GM12891 (cell line): ENCODE results near the gene STARD5.
"Not testable (repeated sequence)": the region's sequence is repeated elsewhere in the genome, so short reads cannot be mapped to it uniquely, and the experiment has no call there.

Experiments used
- DNase-seq: peaks from one replicate; pipeline ENCODE4 v3.0.0; 2011; ENCODE audit warnings: low spot score; ENCODE audit not compliant: insufficient read length
- FAIRE-seq: peaks from 2 replicates; lab custom pipeline; 2011; peaks lifted over from hg19 to GRCh38; lab: Jason Lieb, UNC
- PAX5 ChIP-seq: IDR thresholded peaks from 2 replicates; pipeline ENCODE4 v1.6.1; 2011; ENCODE audit warnings: low read length, moderate library complexity, mild to moderate bottlenecking; ENCODE audit not compliant: insufficient read depth, severe bottlenecking
- POLR2A ChIP-seq: IDR thresholded peaks from 2 replicates; pipeline ENCODE4 v1.6.1; 2011; ENCODE audit warnings: low read depth, low read length, control low read depth
- POLR2AphosphoS5 ChIP-seq: IDR thresholded peaks from 2 replicates; pipeline ENCODE4 v1.6.1; 2011; ENCODE audit warnings: low read depth, low read length, control low read depth
- POU2F2 ChIP-seq: IDR thresholded peaks from 2 replicates; pipeline ENCODE4 v1.6.1; 2011; ENCODE audit warnings: low read depth, mild to moderate bottlenecking, control low read depth, low read length, moderate library complexity
- SPI1 ChIP-seq: IDR thresholded peaks from 2 replicates; pipeline ENCODE4 v1.6.1; 2011; ENCODE audit warnings: low read depth, low read length, control low read depth
- TAF1 ChIP-seq: IDR thresholded peaks from 2 replicates; pipeline ENCODE4 v1.6.1; 2011; ENCODE audit warnings: low read depth, low read length, control low read depth

The STARD5 gene

GRCh38 chr15:81338170-81339007 lies 14.4 kb upstream of the STARD5 start:
- DNase-seq (no peak), FAIRE-seq (no peak)
- no peak for TF ChIP-seq POLR2A
- no peak for TF ChIP-seq POLR2AphosphoS5
- no peak for TF ChIP-seq POU2F2
- no peak for TF ChIP-seq SPI1
- no peak for TF ChIP-seq TAF1
- TF ChIP-seq PAX5, result no peak

DNA sequence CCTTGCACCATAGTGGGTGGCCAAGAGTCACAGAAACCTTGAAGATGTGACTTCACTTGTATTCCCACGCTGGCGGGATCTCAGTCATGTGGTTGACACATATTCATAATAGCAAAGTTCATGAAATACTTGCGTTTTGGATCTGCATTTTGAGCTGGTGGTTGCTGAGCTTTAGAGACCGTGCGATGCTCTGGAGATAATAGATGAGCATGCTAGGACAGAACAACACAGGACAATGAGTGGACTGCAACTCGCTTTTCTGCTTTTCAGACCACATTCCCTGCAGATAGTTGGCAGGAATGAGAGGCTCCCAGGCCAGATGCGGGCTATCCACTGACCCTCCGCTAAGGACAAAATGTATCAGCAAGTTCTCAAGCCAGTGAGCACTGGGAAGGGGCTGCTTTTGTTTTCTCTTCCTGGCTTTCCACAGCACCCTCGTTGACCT lies 13.8 kb upstream of the STARD5 start:
- FAIRE-seq (no peak), DNase-seq (no peak)
- TF ChIP-seq PAX5 (no peak), POLR2AphosphoS5 (no peak), POLR2A (no peak), SPI1 (no peak)

DNA sequence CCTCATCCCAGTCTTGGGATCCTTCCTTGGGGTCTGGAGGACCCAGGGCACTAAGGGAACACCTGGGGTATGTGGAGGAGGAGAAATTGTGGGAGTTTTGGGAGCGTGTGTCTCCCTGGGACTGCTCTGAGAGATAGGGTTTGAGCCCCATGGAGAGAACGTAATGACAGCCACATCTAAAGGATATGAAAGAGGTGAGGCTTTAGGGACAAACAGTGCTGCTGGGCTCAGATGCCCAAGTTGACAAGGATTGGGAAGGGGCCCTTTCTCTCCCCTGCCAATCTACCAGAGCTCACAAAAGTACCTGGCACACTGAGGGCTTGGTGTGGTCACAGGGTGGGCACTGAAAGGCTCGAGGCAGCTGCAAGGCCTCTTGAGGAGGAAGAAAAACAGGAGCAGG lies 13.3 kb upstream of the STARD5 start:
- TF ChIP-seq TAF1 (no peak), POLR2AphosphoS5 (no peak), POU2F2 (no peak), POLR2A (no peak), SPI1 (no peak), PAX5 (no peak)
- DNase-seq (no peak), FAIRE-seq (no peak)

DNA sequence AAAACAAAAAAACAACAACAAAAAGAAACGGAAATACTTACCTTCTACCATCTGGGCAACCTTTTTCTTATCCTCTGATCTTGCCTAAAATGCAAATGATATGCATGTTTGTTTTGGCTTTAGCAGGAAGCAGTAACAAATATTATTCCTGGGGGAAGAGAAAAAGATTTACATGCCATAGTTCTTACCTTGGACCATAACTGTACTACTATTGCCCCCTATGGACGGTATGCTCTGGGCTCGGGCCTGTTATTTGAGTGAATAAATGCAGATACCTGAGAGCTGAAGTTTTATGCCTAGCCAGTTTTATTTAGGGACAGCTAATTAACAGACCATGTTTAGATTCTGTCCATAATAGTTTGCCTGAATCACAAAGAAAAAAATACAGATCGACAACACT lies 12.6 kb upstream of the STARD5 start:
- DNase-seq (no peak), FAIRE-seq (peak; percentile 33)
- TF ChIP-seq POLR2AphosphoS5 (no peak), TAF1 (no peak), SPI1 (no peak), PAX5 (no peak), POU2F2 (no peak), POLR2A (no peak)

- DNase-seq (no peak), FAIRE-seq (no peak)
- TF ChIP-seq POLR2AphosphoS5, result no peak
- no peak for TF ChIP-seq SPI1
- no peak for TF ChIP-seq TAF1
- no peak for TF ChIP-seq POU2F2
- TF ChIP-seq PAX5, result no peak
- TF ChIP-seq POLR2A, result no peak
These were observed 11.7 kb upstream of the STARD5 start for GRCh38 chr15:81335631-81336030.

DNA sequence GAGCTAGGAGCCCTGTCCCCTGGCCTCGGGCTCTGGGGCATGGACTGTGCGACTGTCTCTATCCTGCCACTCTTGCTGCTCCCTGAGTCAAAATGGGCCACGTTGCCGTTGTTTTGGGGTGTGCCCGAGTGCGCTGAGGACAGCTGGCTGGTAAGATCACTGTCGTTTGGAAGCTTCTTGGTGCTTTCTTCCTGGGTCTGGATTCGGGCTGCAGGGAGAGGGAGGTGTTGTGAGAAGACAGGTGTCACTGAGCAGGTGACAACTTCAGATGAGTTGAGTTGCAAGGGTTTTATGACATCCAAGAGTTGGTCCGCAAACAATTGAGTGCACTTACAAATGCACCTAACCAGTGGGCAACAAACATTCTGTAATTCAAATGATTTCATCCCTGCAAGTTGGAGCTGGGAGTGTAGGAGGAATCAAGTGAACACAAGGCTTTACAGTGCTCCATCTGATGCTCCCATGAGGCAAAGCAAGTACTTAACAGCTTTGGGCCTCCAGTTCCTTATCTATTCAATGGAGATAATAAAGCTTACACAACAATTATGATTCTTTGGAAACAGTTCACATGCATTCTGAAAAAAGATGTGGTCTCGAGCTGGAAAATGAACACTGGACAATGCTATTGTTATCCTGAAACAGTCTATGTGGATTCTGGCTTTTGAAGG lies 11.0 kb upstream of the STARD5 start:
- no peak for TF ChIP-seq POU2F2
- TF ChIP-seq PAX5, result no peak
- no peak for TF ChIP-seq POLR2AphosphoS5
- TF ChIP-seq TAF1, result no peak
- no peak for FAIRE-seq
- DNase-seq, result no peak

DNA sequence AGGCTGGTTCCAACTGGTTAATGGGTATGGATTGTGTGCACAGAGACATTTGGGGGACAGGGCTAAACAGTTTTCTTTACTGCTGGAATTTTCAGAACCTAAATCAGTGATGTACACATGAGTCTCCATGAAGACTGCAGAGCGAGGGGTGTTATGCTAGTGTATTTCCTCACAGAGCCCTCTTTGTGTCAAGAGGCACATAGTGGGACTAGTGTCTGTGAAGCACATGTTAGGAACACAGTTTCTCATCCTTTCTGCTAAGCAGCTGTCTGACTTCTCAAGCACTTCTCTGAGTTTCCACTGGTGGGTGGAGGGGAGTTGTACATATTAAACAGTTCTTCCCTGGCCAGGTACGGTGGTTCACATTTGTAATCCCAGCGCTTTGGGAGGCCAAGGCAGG lies 9.4 kb upstream of the STARD5 start:
- no peak for FAIRE-seq
- DNase-seq, result no peak
- TF ChIP-seq POU2F2, result no peak
- TF ChIP-seq TAF1, result no peak
- no peak for TF ChIP-seq SPI1
- TF ChIP-seq POLR2AphosphoS5, result no peak
- TF ChIP-seq POLR2A, result no peak
- TF ChIP-seq PAX5, result no peak

GRCh38 chr15:81332326-81332725 lies 8.4 kb upstream of the STARD5 start:
- TF ChIP-seq POU2F2 (no peak), POLR2AphosphoS5 (no peak), PAX5 (no peak), TAF1 (no peak), POLR2A (no peak), SPI1 (no peak)
- DNase-seq (no peak), FAIRE-seq (no peak)

DNA sequence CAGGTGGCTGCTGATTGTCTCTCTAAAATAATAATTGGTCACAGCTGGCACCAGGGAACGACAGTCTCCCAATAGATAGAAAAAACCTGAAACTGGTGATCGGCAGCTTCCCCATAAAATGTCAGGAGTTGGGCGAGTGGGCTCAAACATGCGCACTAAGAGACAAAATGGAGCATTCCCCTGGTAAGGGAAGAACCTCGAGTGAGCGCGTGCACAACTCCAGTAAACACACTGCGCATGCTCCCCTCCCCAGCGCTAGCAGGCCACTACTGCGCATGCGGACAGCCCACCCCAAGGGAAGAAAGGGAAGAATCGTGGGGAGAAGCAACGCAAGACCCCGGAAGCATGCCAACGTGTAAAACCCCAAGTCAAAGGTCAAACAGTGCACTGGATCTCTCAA lies 7.7 kb upstream of the STARD5 start:
- no peak for TF ChIP-seq POLR2A
- no peak for TF ChIP-seq POLR2AphosphoS5
- no peak for TF ChIP-seq POU2F2
- no peak for TF ChIP-seq TAF1
- TF ChIP-seq PAX5, result no peak
- FAIRE-seq (no peak), DNase-seq (no peak)

DNA sequence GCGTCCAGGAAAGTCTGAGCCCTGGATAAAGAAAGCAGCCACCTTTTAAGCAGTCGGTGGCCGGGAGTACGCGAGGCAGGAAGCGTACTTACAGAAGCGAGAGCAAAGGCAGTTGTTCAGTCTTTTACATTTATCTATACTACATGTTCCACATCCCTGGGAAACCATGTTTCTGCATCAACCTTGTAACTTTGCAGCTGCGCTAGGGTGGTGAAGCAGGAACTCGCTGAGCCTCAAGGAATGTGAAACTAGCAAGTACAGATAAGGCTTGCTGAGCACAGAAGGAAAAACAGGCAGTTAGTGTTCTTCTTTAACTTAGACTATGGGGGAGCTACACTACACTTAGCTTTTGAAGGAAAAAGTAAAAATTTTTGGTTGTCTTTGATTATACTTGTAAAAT lies 7.2 kb upstream of the STARD5 start:
- not testable (repeated sequence) for FAIRE-seq

GRCh38 chr15:81330366-81331090 lies 6.6 kb upstream of the STARD5 start:
- TF ChIP-seq POLR2A (no peak), PAX5 (no peak), POLR2AphosphoS5 (no peak), TAF1 (no peak), SPI1 (no peak), POU2F2 (no peak)
- DNase-seq (no peak), FAIRE-seq (no peak)

More for the DNA sequence above, 7.2 kb upstream of the STARD5 start:
- DNase-seq, result not testable (repeated sequence)
